Islet of Langerhans (tissue), 1 donor: ENCODE results near the gene AP1S2.

ENCODE experiments used
- FAIRE-seq: peaks from one replicate; lab custom pipeline; 2011; peaks lifted over from hg19 to GRCh38; lab: Jason Lieb, UNC

AP1S2 gene

GRCh38 chrX:15804563-15804962 is 50.0 kb downstream of the AP1S2 start:
- FAIRE-seq: no peak

GRCh38 chrX:15797707-15798106 is 56.9 kb downstream of the AP1S2 start:
- no peak for FAIRE-seq

GRCh38 chrX:15790769-15791290 is 63.8 kb downstream of the AP1S2 start:
- FAIRE-seq: peak; percentile 89

GRCh38 chrX:15789979-15790768 is 64.4 kb downstream of the AP1S2 start, which contains the start of gene ZRSR2:
Gene ZRSR2, plus strand, starts transcription at chrX:15790484. Its CDS starts 12 bp downstream, at chrX:15790496.
- FAIRE-seq: no peak

- FAIRE-seq: no peak
Observed at GRCh38 chrX:15786915-15787314, 67.7 kb downstream of the AP1S2 start.

- FAIRE-seq: no peak
Observed at GRCh38 chrX:15785176-15785750, 69.3 kb downstream of the AP1S2 start.

- FAIRE-seq: no peak
Observed at GRCh38 chrX:15781961-15782699, 72.5 kb downstream of the AP1S2 start.
